Breast epithelium (tissue), 3 donors: Measurements from ENCODE around the gene BZW1.

Source experiments
- CTCF ChIP-seq, 3 donors: fragments of 450-650 bp; IDR thresholded peaks; one replicate each; pipeline ENCODE4 v1.5.1; 2016 to 2017; ENCODE audit warnings: antibody characterized with exemption in 3 of 3, mild to moderate bottlenecking in 3 of 3, moderate library complexity in 3 of 3
- POLR2A ChIP-seq: fragments of 450-650 bp; IDR thresholded peaks from one replicate; pipeline ENCODE4 v1.6.1; 2016; ENCODE audit warnings: antibody characterized with exemption, mild to moderate bottlenecking, moderate library complexity

DNA sequence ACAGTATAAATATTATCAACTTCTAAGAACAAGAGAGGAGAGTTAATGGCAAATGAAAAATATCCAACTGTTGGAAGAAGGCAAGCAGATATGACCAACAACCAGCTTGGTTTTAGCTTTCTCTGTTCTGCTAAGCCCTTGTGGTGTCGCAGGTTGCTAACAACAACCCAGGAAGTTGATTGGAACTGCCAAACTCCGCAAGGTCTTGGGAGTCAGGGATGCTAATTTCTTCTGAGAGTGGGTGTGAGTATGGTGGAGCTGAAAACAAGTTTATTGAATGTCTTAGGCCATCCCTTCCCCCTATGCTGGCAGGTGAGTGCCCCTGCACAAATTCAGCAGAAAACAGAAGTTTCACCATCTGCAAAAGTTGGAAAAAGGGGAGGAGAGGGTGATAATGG is 17.5 kb downstream of the BZW1 start:
- TF ChIP-seq CTCF (IDR thresholded peaks at IDR 0.05) (no peak), POLR2A (no peak)
